H1 (cell line): ENCODE measurements around the gene AGXT2. TPM values are rescaled to one million over a fixed set of nuclear protein-coding genes. Genes with fewer than 3 reads are reported as not detected.

Experiments used
- BACH1 ChIP-seq: IDR thresholded peaks from 2 replicates; pipeline ENCODE4 v1.6.1; 2012; ENCODE audit warnings: low read length, improper control_type of control experiment
- CHD2 ChIP-seq: IDR thresholded peaks from 2 replicates; pipeline ENCODE4 v1.6.1; 2012; ENCODE audit warnings: low read length, improper control_type of control experiment
- polyA plus RNA-seq, 7 experiments: library from polyadenylated mRNA; depleted of rRNA in 3 of 7; stranded (reverse) in 5 of 7; unstranded in 2 of 7; fragments of >200 nt in 5 of 7; fragments of 200-250 nt in 2 of 7; gene quantifications; 1 replicate in 5 of 7; 2 replicates in 1 of 7; 4 replicates in 1 of 7; pipeline versions ENCODE4 v1.2.1 to v1.2.3, GENCODE V29; 2011 to 2013; ENCODE audit warnings: missing spikeins in 2 of 7, mixed read lengths in 2 of 7
- total RNA-seq: library from RNA; stranded (reverse); fragmentation: NEBNext Ultra II Directional; extraction: Animal tissue kit (Norgen Biotek cat#: 25700); gene quantifications from 2 replicates; pipeline ENCODE4 v1.2.1, GENCODE V29; 2021
- TF ChIP-seq, protein P1 (sequence below): fragments of 300-600 bp; sonication (generic); IDR thresholded peaks from 2 replicates; pipeline ENCODE4 v1.7.1; 2012; ENCODE audit warnings: low read length, moderate library complexity, mild to moderate bottlenecking, inconsistent platforms; ENCODE audit not compliant: insufficient replicate concordance

Gene AGXT2
- total and polyA plus RNA-seq, 2 of the 8 experiments (the other 6 are each of a cell fraction or from before 2014, with no cell fraction given), result not detected

DNA sequence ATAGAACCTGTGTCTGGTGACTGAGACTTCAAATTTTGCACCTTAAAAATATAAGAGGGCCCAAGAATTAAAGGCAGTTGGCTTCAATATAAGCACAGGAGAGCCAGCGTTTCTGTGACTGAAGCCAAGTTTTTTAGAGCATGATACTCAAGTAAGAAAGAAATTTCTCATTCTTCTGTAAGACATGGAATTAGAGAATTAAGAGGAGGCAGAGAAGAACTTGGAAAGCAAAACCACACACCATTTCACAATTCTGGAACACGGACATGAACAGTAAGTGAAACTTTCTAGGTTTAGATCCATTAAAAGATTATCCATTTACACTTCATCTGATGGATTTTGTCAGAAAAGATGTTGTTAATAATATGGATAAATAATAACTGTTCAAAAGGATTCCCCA is 8.9 kb upstream of the AGXT2 start (continued):
- TF ChIP-seq, protein P1, sequence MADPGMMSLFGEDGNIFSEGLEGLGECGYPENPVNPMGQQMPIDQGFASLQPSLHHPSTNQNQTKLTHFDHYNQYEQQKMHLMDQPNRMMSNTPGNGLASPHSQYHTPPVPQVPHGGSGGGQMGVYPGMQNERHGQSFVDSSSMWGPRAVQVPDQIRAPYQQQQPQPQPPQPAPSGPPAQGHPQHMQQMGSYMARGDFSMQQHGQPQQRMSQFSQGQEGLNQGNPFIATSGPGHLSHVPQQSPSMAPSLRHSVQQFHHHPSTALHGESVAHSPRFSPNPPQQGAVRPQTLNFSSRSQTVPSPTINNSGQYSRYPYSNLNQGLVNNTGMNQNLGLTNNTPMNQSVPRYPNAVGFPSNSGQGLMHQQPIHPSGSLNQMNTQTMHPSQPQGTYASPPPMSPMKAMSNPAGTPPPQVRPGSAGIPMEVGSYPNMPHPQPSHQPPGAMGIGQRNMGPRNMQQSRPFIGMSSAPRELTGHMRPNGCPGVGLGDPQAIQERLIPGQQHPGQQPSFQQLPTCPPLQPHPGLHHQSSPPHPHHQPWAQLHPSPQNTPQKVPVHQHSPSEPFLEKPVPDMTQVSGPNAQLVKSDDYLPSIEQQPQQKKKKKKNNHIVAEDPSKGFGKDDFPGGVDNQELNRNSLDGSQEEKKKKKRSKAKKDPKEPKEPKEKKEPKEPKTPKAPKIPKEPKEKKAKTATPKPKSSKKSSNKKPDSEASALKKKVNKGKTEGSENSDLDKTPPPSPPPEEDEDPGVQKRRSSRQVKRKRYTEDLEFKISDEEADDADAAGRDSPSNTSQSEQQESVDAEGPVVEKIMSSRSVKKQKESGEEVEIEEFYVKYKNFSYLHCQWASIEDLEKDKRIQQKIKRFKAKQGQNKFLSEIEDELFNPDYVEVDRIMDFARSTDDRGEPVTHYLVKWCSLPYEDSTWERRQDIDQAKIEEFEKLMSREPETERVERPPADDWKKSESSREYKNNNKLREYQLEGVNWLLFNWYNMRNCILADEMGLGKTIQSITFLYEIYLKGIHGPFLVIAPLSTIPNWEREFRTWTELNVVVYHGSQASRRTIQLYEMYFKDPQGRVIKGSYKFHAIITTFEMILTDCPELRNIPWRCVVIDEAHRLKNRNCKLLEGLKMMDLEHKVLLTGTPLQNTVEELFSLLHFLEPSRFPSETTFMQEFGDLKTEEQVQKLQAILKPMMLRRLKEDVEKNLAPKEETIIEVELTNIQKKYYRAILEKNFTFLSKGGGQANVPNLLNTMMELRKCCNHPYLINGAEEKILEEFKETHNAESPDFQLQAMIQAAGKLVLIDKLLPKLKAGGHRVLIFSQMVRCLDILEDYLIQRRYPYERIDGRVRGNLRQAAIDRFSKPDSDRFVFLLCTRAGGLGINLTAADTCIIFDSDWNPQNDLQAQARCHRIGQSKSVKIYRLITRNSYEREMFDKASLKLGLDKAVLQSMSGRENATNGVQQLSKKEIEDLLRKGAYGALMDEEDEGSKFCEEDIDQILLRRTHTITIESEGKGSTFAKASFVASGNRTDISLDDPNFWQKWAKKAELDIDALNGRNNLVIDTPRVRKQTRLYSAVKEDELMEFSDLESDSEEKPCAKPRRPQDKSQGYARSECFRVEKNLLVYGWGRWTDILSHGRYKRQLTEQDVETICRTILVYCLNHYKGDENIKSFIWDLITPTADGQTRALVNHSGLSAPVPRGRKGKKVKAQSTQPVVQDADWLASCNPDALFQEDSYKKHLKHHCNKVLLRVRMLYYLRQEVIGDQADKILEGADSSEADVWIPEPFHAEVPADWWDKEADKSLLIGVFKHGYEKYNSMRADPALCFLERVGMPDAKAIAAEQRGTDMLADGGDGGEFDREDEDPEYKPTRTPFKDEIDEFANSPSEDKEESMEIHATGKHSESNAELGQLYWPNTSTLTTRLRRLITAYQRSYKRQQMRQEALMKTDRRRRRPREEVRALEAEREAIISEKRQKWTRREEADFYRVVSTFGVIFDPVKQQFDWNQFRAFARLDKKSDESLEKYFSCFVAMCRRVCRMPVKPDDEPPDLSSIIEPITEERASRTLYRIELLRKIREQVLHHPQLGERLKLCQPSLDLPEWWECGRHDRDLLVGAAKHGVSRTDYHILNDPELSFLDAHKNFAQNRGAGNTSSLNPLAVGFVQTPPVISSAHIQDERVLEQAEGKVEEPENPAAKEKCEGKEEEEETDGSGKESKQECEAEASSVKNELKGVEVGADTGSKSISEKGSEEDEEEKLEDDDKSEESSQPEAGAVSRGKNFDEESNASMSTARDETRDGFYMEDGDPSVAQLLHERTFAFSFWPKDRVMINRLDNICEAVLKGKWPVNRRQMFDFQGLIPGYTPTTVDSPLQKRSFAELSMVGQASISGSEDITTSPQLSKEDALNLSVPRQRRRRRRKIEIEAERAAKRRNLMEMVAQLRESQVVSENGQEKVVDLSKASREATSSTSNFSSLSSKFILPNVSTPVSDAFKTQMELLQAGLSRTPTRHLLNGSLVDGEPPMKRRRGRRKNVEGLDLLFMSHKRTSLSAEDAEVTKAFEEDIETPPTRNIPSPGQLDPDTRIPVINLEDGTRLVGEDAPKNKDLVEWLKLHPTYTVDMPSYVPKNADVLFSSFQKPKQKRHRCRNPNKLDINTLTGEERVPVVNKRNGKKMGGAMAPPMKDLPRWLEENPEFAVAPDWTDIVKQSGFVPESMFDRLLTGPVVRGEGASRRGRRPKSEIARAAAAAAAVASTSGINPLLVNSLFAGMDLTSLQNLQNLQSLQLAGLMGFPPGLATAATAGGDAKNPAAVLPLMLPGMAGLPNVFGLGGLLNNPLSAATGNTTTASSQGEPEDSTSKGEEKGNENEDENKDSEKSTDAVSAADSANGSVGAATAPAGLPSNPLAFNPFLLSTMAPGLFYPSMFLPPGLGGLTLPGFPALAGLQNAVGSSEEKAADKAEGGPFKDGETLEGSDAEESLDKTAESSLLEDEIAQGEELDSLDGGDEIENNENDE, result no peak
- no peak for TF ChIP-seq CHD2
- no peak for TF ChIP-seq BACH1
